Measurements from ENCODE around the gene TXNRD2.
A peak's percentile ranks its signal among the peaks of the same experiment; 100 is the strongest.

TXNRD2 gene

GRCh38 chr22:19916941-19917340 is 24.7 kb downstream of the TXNRD2 start:
- Histone ChIP-seq H4K8ac (ENCODE audit: low read depth, low read length) (no peak overlapping the region), H3K27me3 (ENCODE audit: control insufficient read depth in 3 of 3, insufficient read depth in 3 of 3, low read depth in 1 of 3, low read length in 3 of 3) (peaks cover 0 to 49% (median 2%) of the 10 kb centered on the region in 3 experiments), H3K4me3 (ENCODE audit: low read length in 2 of 2) (no peak overlapping the region), H3K4me2 (ENCODE audit: insufficient read depth, low read length, poor library complexity, severe bottlenecking) (no peak overlapping the region), H3K36me3 (replicated peaks in 1 of 2; ENCODE audit: control insufficient read depth in 2 of 2, insufficient read depth in 2 of 2, low read length in 2 of 2) (no peaks in the 10 kb centered on the region), H3K9me3 (replicated peaks in 1 of 2; ENCODE audit: control insufficient read depth in 2 of 2, insufficient read depth in 1 of 2, low read depth in 1 of 2, low read length in 2 of 2) (peaks cover 0 to 7% of the 10 kb centered on the region in 2 donors), H2AFZ (ENCODE audit: low read length) (no peak overlapping the region), H3K27ac (replicated peaks; ENCODE audit: low read length) (no peak overlapping the region), H4K91ac (ENCODE audit: low read depth, low read length, poor library complexity) (no peak overlapping the region), H2AK5ac (ENCODE audit: low read depth, low read length) (peak overlapping the region; percentile 95), H3K23ac (ENCODE audit: low read depth, low read length, poor library complexity) (no peak overlapping the region), H3K79me1 (ENCODE audit: low read depth, low read length) (no peaks in the 10 kb centered on the region), H2BK5ac (ENCODE audit: low read length) (peak overlapping the region; percentile 29), H2BK120ac (ENCODE audit: low read depth, low read length) (no peak overlapping the region), H3K14ac (ENCODE audit: low read length) (no peak overlapping the region), H3K4ac (ENCODE audit: low read length) (no peak overlapping the region), H2BK12ac (ENCODE audit: low read length) (no peak overlapping the region), H3K9ac (ENCODE audit: low read depth, low read length, poor library complexity) (no peak overlapping the region), H3K4me1 (ENCODE audit: control insufficient read depth in 2 of 2, insufficient read depth in 1 of 2, low read depth in 1 of 2, low read length in 2 of 2) (no peaks in the 10 kb centered on the region), H2BK15ac (ENCODE audit: low read length) (no peak overlapping the region), H3K18ac (ENCODE audit: low read length) (peak overlapping the region; percentile 77)
- WGBS, 2 donors (ENCODE audit: extremely low coverage in 2 of 2, insufficient read length in 2 of 2, insufficient replicate concordance in 1 of 2), result no CpG with 5 or more reads among the region's 7 CpGs
- no peak for DNase-seq (ENCODE audit: low spot score)

GRCh38 chr22:19916006-19916405 is 25.6 kb downstream of the TXNRD2 start:
- DNase-seq (ENCODE audit: low spot score), result no peak
- no peak overlapping the region for H3K23ac ChIP-seq (ENCODE audit: low read depth, low read length, poor library complexity)

GRCh38 chr22:19915287-19915954 is 26.2 kb downstream of the TXNRD2 start:
- Histone ChIP-seq H3K4me2 (ENCODE audit: insufficient read depth, low read length, poor library complexity, severe bottlenecking) (no peak overlapping the region), H2BK5ac (ENCODE audit: low read length) (no peak overlapping the region), H4K8ac (ENCODE audit: low read depth, low read length) (no peak overlapping the region), H3K23ac (ENCODE audit: low read depth, low read length, poor library complexity) (peak overlapping the region; percentile 3), H3K27ac (replicated peaks; ENCODE audit: low read length) (no peak overlapping the region), H2BK120ac (ENCODE audit: low read depth, low read length) (no peak overlapping the region), H3K79me1 (ENCODE audit: low read depth, low read length) (no peaks in the 10 kb centered on the region), H3K4me3 (ENCODE audit: low read length in 2 of 2) (peak overlapping the region in 1 of 2 donors; percentile 48), H2AFZ (ENCODE audit: low read length) (no peak overlapping the region), H2BK12ac (ENCODE audit: low read length) (no peak overlapping the region), H3K9ac (ENCODE audit: low read depth, low read length, poor library complexity) (no peak overlapping the region), H3K14ac (ENCODE audit: low read length) (no peak overlapping the region), H3K9me3 (replicated peaks in 1 of 2; ENCODE audit: control insufficient read depth in 2 of 2, insufficient read depth in 1 of 2, low read depth in 1 of 2, low read length in 2 of 2) (peaks cover 0 to 7% of the 10 kb centered on the region in 2 donors), H3K4me1 (ENCODE audit: control insufficient read depth in 2 of 2, insufficient read depth in 1 of 2, low read depth in 1 of 2, low read length in 2 of 2) (no peaks in the 10 kb centered on the region), H2BK15ac (ENCODE audit: low read length) (peak overlapping the region; percentile 15), H3K18ac (ENCODE audit: low read length) (peak overlapping the region; percentile 46), H4K91ac (ENCODE audit: low read depth, low read length, poor library complexity) (no peak overlapping the region), H3K4ac (ENCODE audit: low read length) (no peak overlapping the region), H3K27me3 (ENCODE audit: control insufficient read depth in 3 of 3, insufficient read depth in 3 of 3, low read depth in 1 of 3, low read length in 3 of 3) (peaks cover 0 to 53% (median 2%) of the 10 kb centered on the region in 3 experiments), H3K36me3 (replicated peaks in 1 of 2; ENCODE audit: control insufficient read depth in 2 of 2, insufficient read depth in 2 of 2, low read length in 2 of 2) (no peaks in the 10 kb centered on the region), H2AK5ac (ENCODE audit: low read depth, low read length) (no peak overlapping the region)
- no peak for DNase-seq (ENCODE audit: low spot score)
- WGBS, 2 donors (ENCODE audit: extremely low coverage in 2 of 2, insufficient read length in 2 of 2, insufficient replicate concordance in 1 of 2), result no CpG with 5 or more reads among the region's 13 CpGs

More at GRCh38 chr22:19916006-19916405, 25.6 kb downstream of the TXNRD2 start:
- Histone ChIP-seq H3K14ac (ENCODE audit: low read length) (no peak overlapping the region), H2BK5ac (ENCODE audit: low read length) (no peak overlapping the region), H2BK12ac (ENCODE audit: low read length) (no peak overlapping the region), H3K79me1 (ENCODE audit: low read depth, low read length) (no peaks in the 10 kb centered on the region), H3K27ac (replicated peaks; ENCODE audit: low read length) (no peak overlapping the region), H3K4me2 (ENCODE audit: insufficient read depth, low read length, poor library complexity, severe bottlenecking) (no peak overlapping the region), H3K36me3 (replicated peaks in 1 of 2; ENCODE audit: control insufficient read depth in 2 of 2, insufficient read depth in 2 of 2, low read length in 2 of 2) (no peaks in the 10 kb centered on the region), H3K9ac (ENCODE audit: low read depth, low read length, poor library complexity) (peak overlapping the region; percentile 30), H3K4me1 (ENCODE audit: control insufficient read depth in 2 of 2, insufficient read depth in 1 of 2, low read depth in 1 of 2, low read length in 2 of 2) (no peaks in the 10 kb centered on the region), H3K4me3 (ENCODE audit: low read length in 2 of 2) (no peak overlapping the region), H2AFZ (ENCODE audit: low read length) (no peak overlapping the region), H2AK5ac (ENCODE audit: low read depth, low read length) (no peak overlapping the region), H3K18ac (ENCODE audit: low read length) (peak overlapping the region; percentile 65), H4K8ac (ENCODE audit: low read depth, low read length) (no peak overlapping the region), H2BK120ac (ENCODE audit: low read depth, low read length) (no peak overlapping the region), H3K4ac (ENCODE audit: low read length) (no peak overlapping the region), H4K91ac (ENCODE audit: low read depth, low read length, poor library complexity) (peak overlapping the region; percentile 24), H3K9me3 (replicated peaks in 1 of 2; ENCODE audit: control insufficient read depth in 2 of 2, insufficient read depth in 1 of 2, low read depth in 1 of 2, low read length in 2 of 2) (peaks cover 0 to 7% of the 10 kb centered on the region in 2 donors), H2BK15ac (ENCODE audit: low read length) (peak overlapping the region; percentile 15), H3K27me3 (ENCODE audit: control insufficient read depth in 3 of 3, insufficient read depth in 3 of 3, low read depth in 1 of 3, low read length in 3 of 3) (peaks cover 0 to 52% (median 2%) of the 10 kb centered on the region in 3 experiments)
- WGBS, 2 donors (ENCODE audit: extremely low coverage in 2 of 2, insufficient read length in 2 of 2, insufficient replicate concordance in 1 of 2), result no CpG with 5 or more reads among the region's 9 CpGs

GRCh38 chr22:19914201-19914943 is 27.2 kb downstream of the TXNRD2 start:
- Histone ChIP-seq H3K4me3 (ENCODE audit: low read length in 2 of 2) (peak overlapping the region in 1 of 2 donors; percentile 21), H2AFZ (ENCODE audit: low read length) (no peak overlapping the region), H3K27me3 (ENCODE audit: control insufficient read depth in 3 of 3, insufficient read depth in 3 of 3, low read depth in 1 of 3, low read length in 3 of 3) (peaks cover 0 to 48% (median 5%) of the 10 kb centered on the region in 3 experiments)

More at GRCh38 chr22:19914201-19914943, 27.2 kb downstream of the TXNRD2 start:
- Histone ChIP-seq H4K91ac (ENCODE audit: low read depth, low read length, poor library complexity) (no peak overlapping the region), H4K8ac (ENCODE audit: low read depth, low read length) (no peak overlapping the region), H3K27ac (replicated peaks; ENCODE audit: low read length) (no peak overlapping the region), H3K9ac (ENCODE audit: low read depth, low read length, poor library complexity) (no peak overlapping the region), H3K36me3 (replicated peaks in 1 of 2; ENCODE audit: control insufficient read depth in 2 of 2, insufficient read depth in 2 of 2, low read length in 2 of 2) (peaks cover 0 to 1% of the 10 kb centered on the region in 2 donors), H3K4me1 (ENCODE audit: control insufficient read depth in 2 of 2, insufficient read depth in 1 of 2, low read depth in 1 of 2, low read length in 2 of 2) (peaks cover 2 to 5% of the 10 kb centered on the region in 2 donors), H3K79me1 (ENCODE audit: low read depth, low read length) (peaks cover 4% of the 10 kb centered on the region), H2BK15ac (ENCODE audit: low read length) (no peak overlapping the region), H3K9me3 (replicated peaks in 1 of 2; ENCODE audit: control insufficient read depth in 2 of 2, insufficient read depth in 1 of 2, low read depth in 1 of 2, low read length in 2 of 2) (peaks cover 0 to 7% of the 10 kb centered on the region in 2 donors), H3K4ac (ENCODE audit: low read length) (no peak overlapping the region), H2AK5ac (ENCODE audit: low read depth, low read length) (no peak overlapping the region), H3K18ac (ENCODE audit: low read length) (no peak overlapping the region), H2BK5ac (ENCODE audit: low read length) (no peak overlapping the region), H3K4me2 (ENCODE audit: insufficient read depth, low read length, poor library complexity, severe bottlenecking) (no peak overlapping the region), H2BK12ac (ENCODE audit: low read length) (no peak overlapping the region), H3K23ac (ENCODE audit: low read depth, low read length, poor library complexity) (no peak overlapping the region), H2BK120ac (ENCODE audit: low read depth, low read length) (no peak overlapping the region), H3K14ac (ENCODE audit: low read length) (no peak overlapping the region)
- no CpG with 5 or more reads among the region's 9 CpGs for WGBS, 2 donors (ENCODE audit: extremely low coverage in 2 of 2, insufficient read length in 2 of 2, insufficient replicate concordance in 1 of 2)
- no peak for DNase-seq (ENCODE audit: low spot score)

Measured in neuronal stem cell (in vitro differentiated cells).